RWPE1 (cell line): ENCODE data around the gene SPATS2.
A peak's percentile ranks its signal among the peaks of the same experiment; 100 is the strongest.
"Not testable (repeated sequence)": the region's sequence is repeated elsewhere in the genome, so short reads cannot be mapped to it uniquely, and the experiment has no call there.

Source experiments
- CTCF ChIA-PET: fragments of 350-600 bp; sonication (Branson Sonifier 250); formaldehyde crosslinking; extraction: SDS; loops from one replicate; lab custom pipeline; 2021; lab: Yijun Ruan, JAX
- POLR2A ChIA-PET: fragments of 400-600 bp; formaldehyde crosslinking; extraction: SDS; loops from one replicate; lab custom pipeline; 2020; ENCODE audit warnings: antibody characterized with exemption; ENCODE audit not compliant: low non-redundant PET; lab: Yijun Ruan, JAX
- DNase-seq: peaks from one replicate; pipeline ENCODE4 v3.0.0; 2012; ENCODE audit warnings: low spot score
- H3K27ac ChIP-seq: fragments of 450-650 bp; 2 replicates; pipeline ENCODE4 v1.5.1; 2017
- TF ChIP-seq, protein P1 (sequence below): fragments of 450-650 bp; conservative IDR thresholded peaks from 2 replicates; pipeline ENCODE4 v1.5.1; 2017; ENCODE audit warnings: low read depth, mild to moderate bottlenecking

The SPATS2 gene

DNA sequence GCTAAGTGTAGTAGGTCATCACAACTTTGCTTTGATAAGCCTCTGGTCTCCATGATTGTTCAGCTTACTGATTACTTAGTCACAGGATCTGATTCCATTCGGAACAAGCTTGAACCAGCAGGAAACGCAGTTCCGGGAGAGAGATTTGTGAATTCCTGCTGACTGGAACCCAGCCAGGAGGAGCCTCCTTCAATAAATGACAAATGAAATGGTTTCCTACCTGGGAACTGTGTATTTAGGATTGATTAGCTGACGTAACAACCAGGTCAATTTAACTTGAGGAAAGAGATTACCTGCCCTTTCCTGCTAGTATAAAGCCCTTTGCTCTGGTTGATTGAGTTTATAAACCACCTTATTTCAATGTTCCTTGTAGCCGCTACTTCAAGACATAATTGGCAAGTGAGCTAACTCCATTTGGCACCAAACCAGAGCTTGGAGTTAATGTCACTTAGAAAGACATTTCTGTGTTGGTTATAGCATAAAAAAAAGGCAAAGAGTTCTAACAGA is 136.5 kb downstream of the SPATS2 start:
- ChIA-PET POLR2A (no interaction called here), CTCF (interaction anchor here (0.6 to 1.5 kb wide), 7 partner anchors 10 to 214 kb away, joined by 3 to 5 read pairs (median 3); no protein-coding TSS in a partner anchor)
- peak overlapping the region; percentile 94 for H3K27ac ChIP-seq
- TF ChIP-seq, protein P1, sequence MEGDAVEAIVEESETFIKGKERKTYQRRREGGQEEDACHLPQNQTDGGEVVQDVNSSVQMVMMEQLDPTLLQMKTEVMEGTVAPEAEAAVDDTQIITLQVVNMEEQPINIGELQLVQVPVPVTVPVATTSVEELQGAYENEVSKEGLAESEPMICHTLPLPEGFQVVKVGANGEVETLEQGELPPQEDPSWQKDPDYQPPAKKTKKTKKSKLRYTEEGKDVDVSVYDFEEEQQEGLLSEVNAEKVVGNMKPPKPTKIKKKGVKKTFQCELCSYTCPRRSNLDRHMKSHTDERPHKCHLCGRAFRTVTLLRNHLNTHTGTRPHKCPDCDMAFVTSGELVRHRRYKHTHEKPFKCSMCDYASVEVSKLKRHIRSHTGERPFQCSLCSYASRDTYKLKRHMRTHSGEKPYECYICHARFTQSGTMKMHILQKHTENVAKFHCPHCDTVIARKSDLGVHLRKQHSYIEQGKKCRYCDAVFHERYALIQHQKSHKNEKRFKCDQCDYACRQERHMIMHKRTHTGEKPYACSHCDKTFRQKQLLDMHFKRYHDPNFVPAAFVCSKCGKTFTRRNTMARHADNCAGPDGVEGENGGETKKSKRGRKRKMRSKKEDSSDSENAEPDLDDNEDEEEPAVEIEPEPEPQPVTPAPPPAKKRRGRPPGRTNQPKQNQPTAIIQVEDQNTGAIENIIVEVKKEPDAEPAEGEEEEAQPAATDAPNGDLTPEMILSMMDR: no peak
- peak; percentile 85 for DNase-seq

DNA sequence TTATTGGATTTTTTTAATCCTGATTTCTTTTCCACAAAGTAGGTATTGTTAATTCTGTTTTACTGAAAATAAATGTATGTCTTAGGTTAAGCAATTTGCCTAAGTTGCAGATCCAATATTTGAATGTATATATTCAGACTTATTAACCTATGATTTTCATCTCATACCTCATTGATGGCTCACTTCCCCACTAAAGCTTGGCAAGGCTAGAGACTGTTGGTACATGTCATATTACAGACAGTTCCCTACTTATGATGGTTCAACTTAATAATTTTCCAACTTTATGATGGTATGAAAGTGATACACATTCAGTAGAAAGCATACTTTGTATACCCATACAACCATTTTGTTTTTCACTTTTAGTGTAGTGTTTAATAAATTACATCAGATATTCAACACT is 138.4 kb downstream of the SPATS2 start:
- ChIA-PET CTCF (no interaction called here), POLR2A (interaction anchor here (0.5 kb wide), 1 partner anchor 13 kb away, joined by 3 read pairs; no protein-coding TSS in a partner anchor)
- H3K27ac ChIP-seq: no peak overlapping the region
- peak; percentile 31 for DNase-seq
- TF ChIP-seq, protein P1: no peak

DNA sequence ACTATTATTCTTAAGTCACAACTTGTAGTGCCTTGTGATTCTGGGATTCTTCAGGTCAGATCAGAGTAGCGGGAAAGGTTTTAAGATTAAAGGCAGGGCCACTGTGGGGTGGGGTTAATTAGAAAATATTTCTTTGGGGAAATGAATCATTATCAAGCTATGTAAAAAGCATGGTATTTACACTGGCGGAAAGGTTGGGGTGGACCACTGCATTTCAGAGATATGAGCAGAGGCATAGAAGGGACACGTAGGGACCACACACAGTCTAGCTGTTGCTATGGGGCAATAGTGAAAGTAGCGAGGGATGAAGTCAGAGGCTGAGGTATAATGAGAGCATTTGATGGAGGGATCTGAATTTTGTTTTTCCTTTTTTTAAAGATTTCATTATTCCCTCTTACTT is 139.9 kb downstream of the SPATS2 start:
- TF ChIP-seq, protein P1: no peak
- POLR2A ChIA-PET: interaction anchor here (0.6 kb wide), 1 partner anchor 174 kb away, joined by 3 read pairs; no protein-coding TSS in a partner anchor
- H3K27ac ChIP-seq: peak overlapping the region; percentile 89; the same call in 1 of the 2 replicates
- DNase-seq: peak; percentile 78
- CTCF ChIA-PET: interaction anchor here (1.0 to 2.0 kb wide), 3 partner anchors 22 to 160 kb away, joined by 5 read pairs; partner anchors contain the start of gene DNAJC22

DNA sequence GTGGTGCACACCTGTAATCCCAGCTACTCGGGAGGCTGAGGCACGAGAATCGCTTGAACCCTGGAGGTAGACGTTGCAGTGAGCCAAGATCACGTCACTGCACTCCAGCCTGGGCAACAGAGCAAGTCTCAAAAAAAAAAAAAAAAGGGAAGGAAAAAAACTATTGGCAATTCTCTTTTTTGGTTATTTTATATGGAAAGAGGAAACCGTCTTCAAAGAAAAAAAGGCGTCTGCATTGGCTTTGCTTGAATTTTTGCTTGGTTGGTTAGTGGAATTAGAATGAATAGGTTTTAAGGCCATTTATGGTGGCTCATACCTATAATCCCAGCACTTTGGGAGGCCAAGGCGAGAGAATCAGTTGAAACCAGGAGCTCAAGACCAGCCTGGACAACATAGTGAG is 142.4 kb downstream of the SPATS2 start:
- H3K27ac ChIP-seq, DNase-seq: not testable (repeated sequence)
- ChIA-PET CTCF (interaction anchor here (1.8 kb wide), 1 partner anchor 162 kb away, joined by 7 read pairs; no protein-coding TSS in a partner anchor), POLR2A (interaction anchor here (0.6 kb wide), 1 partner anchor 1522 kb away, joined by 6 read pairs; no protein-coding TSS in a partner anchor)

DNA sequence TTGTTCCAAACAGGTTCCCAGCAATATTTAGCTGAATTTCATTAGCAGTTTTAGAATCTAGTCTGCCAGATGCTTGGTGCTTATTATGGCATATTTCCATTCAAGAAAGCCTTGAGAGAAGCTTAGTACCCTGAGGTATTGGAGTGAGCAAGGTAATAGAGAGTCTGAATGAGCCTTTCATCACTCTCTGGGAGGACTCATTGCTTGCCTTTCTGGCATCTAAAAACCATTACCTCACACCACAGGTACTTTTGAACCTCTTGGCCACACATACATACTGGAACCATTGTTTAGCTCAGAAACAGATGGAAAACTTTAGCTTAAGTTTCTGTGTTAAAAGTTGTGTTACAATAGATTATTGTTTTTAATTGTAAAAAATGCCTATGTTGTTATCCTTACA is 144.1 kb downstream of the SPATS2 start:
- TF ChIP-seq, protein P1: no peak
- POLR2A ChIA-PET: no interaction called here
- CTCF ChIA-PET: interaction anchor here (0.6 to 6.9 kb wide), 3 partner anchors 136 to 164 kb away, joined by 3 to 92 read pairs (median 7); no protein-coding TSS in a partner anchor
- no peak overlapping the region for H3K27ac ChIP-seq
- DNase-seq: no peak

DNA sequence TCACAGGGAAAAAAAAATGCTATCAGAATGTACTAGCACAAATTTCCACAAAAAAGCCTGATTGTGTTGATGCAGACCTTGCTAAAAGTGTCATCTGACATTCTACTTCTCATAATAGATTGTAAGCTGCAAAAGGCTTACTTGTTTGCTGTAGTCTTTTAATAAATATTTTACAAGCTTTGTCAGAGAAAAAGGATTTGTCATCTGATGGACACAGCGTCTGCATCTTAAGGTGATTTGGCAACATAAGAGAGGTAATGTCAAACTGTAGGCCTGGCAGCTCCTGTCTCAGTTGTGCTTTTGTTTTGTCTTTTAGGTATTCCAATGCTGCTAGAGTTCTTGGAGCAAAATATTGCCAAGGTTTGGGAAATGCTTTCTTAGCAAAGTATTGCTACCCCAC is 145.3 kb downstream of the SPATS2 start:
- H3K27ac ChIP-seq: no peak overlapping the region
- ChIA-PET POLR2A (no interaction called here), CTCF (interaction anchor here (0.6 to 6.9 kb wide), 7 partner anchors 23 to 183 kb away, joined by 3 to 92 read pairs (median 3); partner anchors contain the start of gene DNAJC22)
- DNase-seq: no peak
- TF ChIP-seq, protein P1: no peak

DNA sequence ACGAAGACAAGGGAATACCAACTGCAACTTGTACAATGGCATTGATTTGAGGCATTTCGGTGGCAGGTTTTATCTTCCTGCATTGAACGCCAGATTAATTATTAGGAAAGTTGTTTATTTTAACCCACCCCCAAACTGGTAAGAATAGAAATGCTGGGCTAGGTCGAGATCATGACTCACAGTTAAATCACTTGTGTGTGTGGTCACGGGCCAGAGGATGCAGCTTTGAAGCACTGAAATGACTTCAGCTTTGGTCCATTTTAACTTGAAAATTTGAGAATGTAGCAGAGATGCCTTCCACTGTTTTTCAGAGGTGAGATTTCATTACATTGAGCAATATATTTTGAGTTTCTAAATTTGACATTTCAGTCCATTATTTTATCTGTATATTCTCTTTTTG is 148.0 kb downstream of the SPATS2 start:
- peak overlapping the region; percentile 59 for H3K27ac ChIP-seq
- POLR2A ChIA-PET: interaction anchor here (1.2 kb wide), 1 partner anchor 148 kb away, joined by 3 read pairs; the partner anchor contains the start of gene SPATS2
- peak; percentile 66 for DNase-seq
- CTCF ChIA-PET: interaction anchor here (0.6 to 6.9 kb wide), 8 partner anchors 11 to 184 kb away, joined by 3 to 92 read pairs (median 6); partner anchors contain the start of gene DNAJC22
- TF ChIP-seq, protein P1: no peak
